ENCODE data around the gene PTPN4.

PTPN4 gene

DNA sequence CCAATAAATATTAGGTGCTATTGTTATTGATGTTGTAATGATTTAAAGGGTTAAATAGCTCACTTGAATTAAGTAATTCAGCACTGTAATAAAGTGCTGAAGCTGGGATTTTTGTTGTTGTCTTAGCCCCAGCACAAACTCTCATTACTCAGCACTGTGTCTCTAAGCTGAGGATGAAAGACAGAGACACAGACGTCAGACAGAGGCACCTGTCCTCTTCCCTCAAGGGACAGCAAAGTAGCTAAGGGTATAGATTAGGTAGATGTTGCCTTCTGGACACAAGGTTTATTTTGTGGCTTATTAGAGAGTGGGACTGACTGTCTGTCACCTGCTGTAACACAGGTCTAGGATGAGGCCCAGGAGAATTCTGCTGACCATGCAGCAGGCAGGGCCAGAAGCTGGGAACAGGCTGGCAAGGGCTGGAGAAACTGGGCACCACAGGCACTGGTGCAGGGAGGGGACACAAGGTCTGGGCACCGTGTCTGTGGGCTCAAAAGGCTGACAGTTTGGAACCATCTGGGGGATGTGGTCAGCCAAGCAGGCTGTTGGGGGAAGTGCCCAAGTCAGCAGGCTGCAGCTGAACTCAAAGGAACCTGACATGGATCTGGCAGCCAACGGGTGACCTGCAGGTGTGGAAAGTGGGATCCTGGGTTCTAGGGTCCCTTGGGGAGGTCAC, 20.0 kb upstream of the PTPN4 start:
- TF ChIP-seq, protein P1, sequence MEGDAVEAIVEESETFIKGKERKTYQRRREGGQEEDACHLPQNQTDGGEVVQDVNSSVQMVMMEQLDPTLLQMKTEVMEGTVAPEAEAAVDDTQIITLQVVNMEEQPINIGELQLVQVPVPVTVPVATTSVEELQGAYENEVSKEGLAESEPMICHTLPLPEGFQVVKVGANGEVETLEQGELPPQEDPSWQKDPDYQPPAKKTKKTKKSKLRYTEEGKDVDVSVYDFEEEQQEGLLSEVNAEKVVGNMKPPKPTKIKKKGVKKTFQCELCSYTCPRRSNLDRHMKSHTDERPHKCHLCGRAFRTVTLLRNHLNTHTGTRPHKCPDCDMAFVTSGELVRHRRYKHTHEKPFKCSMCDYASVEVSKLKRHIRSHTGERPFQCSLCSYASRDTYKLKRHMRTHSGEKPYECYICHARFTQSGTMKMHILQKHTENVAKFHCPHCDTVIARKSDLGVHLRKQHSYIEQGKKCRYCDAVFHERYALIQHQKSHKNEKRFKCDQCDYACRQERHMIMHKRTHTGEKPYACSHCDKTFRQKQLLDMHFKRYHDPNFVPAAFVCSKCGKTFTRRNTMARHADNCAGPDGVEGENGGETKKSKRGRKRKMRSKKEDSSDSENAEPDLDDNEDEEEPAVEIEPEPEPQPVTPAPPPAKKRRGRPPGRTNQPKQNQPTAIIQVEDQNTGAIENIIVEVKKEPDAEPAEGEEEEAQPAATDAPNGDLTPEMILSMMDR (IDR thresholded peaks at IDR 0.05; ENCODE audit: low read depth, low read length) = no peak
- no peak for TF ChIP-seq EZH2phosphoT487 (IDR thresholded peaks at IDR 0.05; ENCODE audit: low read depth)
- no peaks in the 10 kb centered on the region for H3K79me2 ChIP-seq (ENCODE audit: low read length)
- peaks cover 3% of the 10 kb centered on the region; the same call in 1 of the 2 replicates for H3K4me1 ChIP-seq (ENCODE audit: low read length)
- H3K4me3 ChIP-seq (ENCODE audit: low read length) = no peak overlapping the region
- no peaks in the 10 kb centered on the region for H4K20me1 ChIP-seq (ENCODE audit: insufficient read depth, low read length)
- H3K27me3 ChIP-seq (ENCODE audit: low read depth, low read length) = peaks cover 11% of the 10 kb centered on the region; the same call in 1 of the 2 replicates
- H2AFZ ChIP-seq (ENCODE audit: low read depth, low read length) = no peak overlapping the region
- no peak overlapping the region for H3K9ac ChIP-seq (ENCODE audit: low read length)
- H3K9me3 ChIP-seq (ENCODE audit: insufficient read depth, low read length) = no peaks in the 10 kb centered on the region
- no peaks in the 10 kb centered on the region for H3K36me3 ChIP-seq (replicated peaks; ENCODE audit: low read depth, low read length)
- H3K4me2 ChIP-seq (ENCODE audit: low read length) = no peak overlapping the region
- H3K27ac ChIP-seq (ENCODE audit: low read length) = no peak overlapping the region

DNA sequence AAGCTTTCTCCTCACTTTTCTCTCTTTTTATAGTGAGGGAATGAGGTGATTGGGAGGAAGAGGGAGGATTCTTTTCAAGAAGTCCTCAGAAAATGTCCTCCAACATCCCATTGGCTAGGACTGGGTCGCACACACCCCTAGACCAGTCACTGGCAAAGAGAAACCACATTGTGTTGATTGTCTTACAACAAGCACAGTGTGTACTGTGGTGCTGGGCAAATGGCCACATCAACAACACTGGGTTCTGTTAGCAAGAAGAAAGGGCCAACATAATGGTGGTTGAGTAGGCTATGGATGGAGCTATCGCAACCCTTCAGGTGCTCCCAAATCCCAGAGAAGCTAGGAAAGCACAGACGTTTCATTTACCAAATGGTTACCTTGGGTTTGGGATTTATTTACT, 18.7 kb upstream of the PTPN4 start:
- Histone ChIP-seq H2AFZ (ENCODE audit: low read depth, low read length) (no peak overlapping the region), H3K4me3 (ENCODE audit: low read length) (no peak overlapping the region), H4K20me1 (ENCODE audit: insufficient read depth, low read length) (no peaks in the 10 kb centered on the region), H3K27ac (ENCODE audit: low read length) (no peak overlapping the region), H3K9me3 (ENCODE audit: insufficient read depth, low read length) (no peaks in the 10 kb centered on the region), H3K9ac (ENCODE audit: low read length) (no peak overlapping the region), H3K4me2 (ENCODE audit: low read length) (no peak overlapping the region), H3K27me3 (ENCODE audit: low read depth, low read length) (peaks cover 8% of the 10 kb centered on the region; the same call in 1 of the 2 replicates), H3K36me3 (replicated peaks; ENCODE audit: low read depth, low read length) (no peaks in the 10 kb centered on the region), H3K79me2 (ENCODE audit: low read length) (no peaks in the 10 kb centered on the region), H3K4me1 (ENCODE audit: low read length) (no peaks in the 10 kb centered on the region)
- no peak for TF ChIP-seq EZH2phosphoT487 (IDR thresholded peaks at IDR 0.05; ENCODE audit: low read depth)
- TF ChIP-seq, protein P1 (IDR thresholded peaks at IDR 0.05; ENCODE audit: low read depth, low read length) = no peak

DNA sequence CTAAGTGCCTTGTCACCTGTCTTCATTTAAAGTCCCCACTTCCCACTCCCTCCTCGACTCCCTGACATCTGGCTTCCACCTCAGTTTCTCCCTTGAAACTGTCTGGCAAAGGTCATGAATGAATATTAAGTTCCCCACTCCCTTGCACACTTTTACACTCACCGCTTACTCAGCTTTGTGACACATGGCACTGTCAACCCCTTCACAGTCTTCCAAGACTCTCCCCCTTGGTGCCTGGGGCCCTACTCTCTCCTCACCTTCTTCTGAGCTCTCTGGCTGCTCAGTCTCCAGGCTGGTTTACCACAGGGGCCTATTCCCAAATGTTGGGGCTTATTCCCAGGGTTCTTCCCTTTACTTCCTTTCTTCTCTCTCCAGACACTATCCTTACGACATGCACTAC, 17.9 kb upstream of the PTPN4 start:
- Histone ChIP-seq H2AFZ (ENCODE audit: low read depth, low read length) (no peak overlapping the region), H3K4me1 (ENCODE audit: low read length) (no peaks in the 10 kb centered on the region), H4K20me1 (ENCODE audit: insufficient read depth, low read length) (no peaks in the 10 kb centered on the region), H3K36me3 (replicated peaks; ENCODE audit: low read depth, low read length) (no peaks in the 10 kb centered on the region), H3K27me3 (ENCODE audit: low read depth, low read length) (peaks cover 8% of the 10 kb centered on the region), H3K9ac (ENCODE audit: low read length) (no peak overlapping the region), H3K4me2 (ENCODE audit: low read length) (no peak overlapping the region), H3K4me3 (ENCODE audit: low read length) (no peak overlapping the region), H3K79me2 (ENCODE audit: low read length) (no peaks in the 10 kb centered on the region), H3K9me3 (ENCODE audit: insufficient read depth, low read length) (no peaks in the 10 kb centered on the region), H3K27ac (ENCODE audit: low read length) (no peak overlapping the region)
- no peak for TF ChIP-seq EZH2phosphoT487 (IDR thresholded peaks at IDR 0.05; ENCODE audit: low read depth)
- TF ChIP-seq, protein P1 (IDR thresholded peaks at IDR 0.05; ENCODE audit: low read depth, low read length) = no peak

DNA sequence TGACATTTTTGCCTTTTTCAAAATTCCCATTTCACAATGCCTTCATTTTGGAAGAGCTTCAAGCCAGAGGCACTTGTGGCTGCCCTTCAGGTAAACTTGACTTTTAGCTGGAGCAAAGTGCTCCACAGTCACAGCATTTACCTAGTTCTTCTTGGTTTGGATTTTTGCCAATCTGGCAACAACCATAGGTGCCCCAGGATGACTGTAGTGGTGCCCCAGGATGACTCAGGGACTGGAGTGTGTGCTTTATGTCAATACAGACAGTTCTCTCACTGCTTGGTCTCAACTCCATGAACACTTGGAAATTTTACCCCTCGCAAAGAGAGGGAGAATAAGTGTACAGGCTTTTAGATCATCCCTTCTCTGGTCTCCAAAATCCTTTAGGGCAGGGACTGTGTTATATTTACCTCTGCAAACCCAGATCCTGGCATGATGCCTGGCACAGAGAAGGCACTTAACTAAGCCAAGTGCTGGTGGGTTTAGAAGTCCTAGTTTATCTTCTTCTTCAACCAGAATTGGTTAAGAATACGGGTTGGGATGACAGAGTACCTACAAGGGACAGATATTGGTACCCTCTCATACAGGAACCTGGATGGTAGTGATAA, 15.3 kb upstream of the PTPN4 start:
- no peaks in the 10 kb centered on the region for H3K79me2 ChIP-seq (ENCODE audit: low read length)
- H2AFZ ChIP-seq (ENCODE audit: low read depth, low read length) = no peak overlapping the region
- H3K27me3 ChIP-seq (ENCODE audit: low read depth, low read length) = peaks cover 10% of the 10 kb centered on the region
- no peak overlapping the region for H3K9ac ChIP-seq (ENCODE audit: low read length)
- no peaks in the 10 kb centered on the region for H4K20me1 ChIP-seq (ENCODE audit: insufficient read depth, low read length)
- H3K9me3 ChIP-seq (ENCODE audit: insufficient read depth, low read length) = no peaks in the 10 kb centered on the region
- H3K4me3 ChIP-seq (ENCODE audit: low read length) = no peak overlapping the region
- TF ChIP-seq, protein P1 (IDR thresholded peaks at IDR 0.05; ENCODE audit: low read depth, low read length) = no peak
- TF ChIP-seq EZH2phosphoT487 (IDR thresholded peaks at IDR 0.05; ENCODE audit: low read depth) = no peak
- no peaks in the 10 kb centered on the region for H3K4me1 ChIP-seq (ENCODE audit: low read length)
- no peak overlapping the region for H3K4me2 ChIP-seq (ENCODE audit: low read length)
- no peak overlapping the region for H3K27ac ChIP-seq (ENCODE audit: low read length)
- H3K36me3 ChIP-seq (replicated peaks; ENCODE audit: low read depth, low read length) = no peaks in the 10 kb centered on the region

All from OCI-LY3 (cell line).